MCF 10A (cell line): ENCODE measurements around the gene GLT1D1. TPM values are rescaled to one million over a fixed set of nuclear protein-coding genes. Genes with fewer than 3 reads are reported as not detected.

Source experiments
- BruUV-seq: library from RNA; stranded (reverse); fragments of 400-500 nt; replicated peaks from 2 replicates; lab custom pipeline; 2021; lab: Mats Ljungman, UMichigan
- CTCF ChIA-PET: fragments of 300-600 bp; sonication (Branson Sonifier 250); formaldehyde crosslinking; extraction: SDS; loops from one replicate; lab custom pipeline; 2021; ENCODE audit warnings: antibody characterized with exemption, inconsistent platforms; lab: Yijun Ruan, JAX
- POLR2A ChIA-PET: fragments of 300-600, 350-650 bp; sonication (Branson Sonifier 250); formaldehyde crosslinking; extraction: SDS; loops from one replicate; lab custom pipeline; 2020; ENCODE audit warnings: antibody characterized with exemption, inconsistent platforms; lab: Yijun Ruan, JAX
- DNase-seq: peaks from one replicate; pipeline ENCODE4 v3.0.0-alpha.2; 2018; ENCODE audit not compliant: unreplicated experiment
- H3K27ac Mint-ChIP-seq: one replicate; pipeline ENCODE4 v1.8.0; 2022; ENCODE audit warnings: mild to moderate bottlenecking, low read depth, mixed read lengths; ENCODE audit not compliant: unreplicated experiment
- H3K27me3 Mint-ChIP-seq: one replicate; pipeline ENCODE4 v1.8.0; 2022; ENCODE audit warnings: mixed read lengths; ENCODE audit not compliant: insufficient read depth, unreplicated experiment
- H3K36me3 Mint-ChIP-seq: one replicate; pipeline ENCODE4 v1.8.0; 2022; ENCODE audit warnings: mild to moderate bottlenecking, moderate library complexity, mixed read lengths; ENCODE audit not compliant: insufficient read depth, unreplicated experiment
- H3K4me1 Mint-ChIP-seq: one replicate; pipeline ENCODE4 v1.8.0; 2022; ENCODE audit warnings: mixed read lengths; ENCODE audit not compliant: insufficient read depth, unreplicated experiment
- H3K4me3 Mint-ChIP-seq: one replicate; pipeline ENCODE4 v1.8.0; 2022; ENCODE audit warnings: mild to moderate bottlenecking, moderate library complexity, mixed read lengths; ENCODE audit not compliant: unreplicated experiment
- H3K9me3 Mint-ChIP-seq: one replicate; pipeline ENCODE4 v1.8.0; 2022; ENCODE audit warnings: mixed read lengths; ENCODE audit not compliant: unreplicated experiment
- intact Hi-C: fragments of 100-400 bp; cut with micrococcal nuclease; formaldehyde crosslinking; loops from 2 replicates; pipeline ENCODE4 v1.14.1; 2022
- total RNA-seq: library from RNA; stranded (reverse); gene quantifications from 2 replicates; pipeline ENCODE4 v1.2.3, GENCODE V29; 2022
- TF ChIP-seq, protein P1 (sequence below): fragments of 200-600 bp; IDR thresholded peaks from one replicate; pipeline ENCODE4 v1.8.0; 2022; ENCODE audit warnings: antibody characterized with exemption, mild to moderate bottlenecking; ENCODE audit not compliant: unreplicated experiment

The GLT1D1 gene
- total RNA-seq, 1 experiment from 2014 or later: not detected

DNA sequence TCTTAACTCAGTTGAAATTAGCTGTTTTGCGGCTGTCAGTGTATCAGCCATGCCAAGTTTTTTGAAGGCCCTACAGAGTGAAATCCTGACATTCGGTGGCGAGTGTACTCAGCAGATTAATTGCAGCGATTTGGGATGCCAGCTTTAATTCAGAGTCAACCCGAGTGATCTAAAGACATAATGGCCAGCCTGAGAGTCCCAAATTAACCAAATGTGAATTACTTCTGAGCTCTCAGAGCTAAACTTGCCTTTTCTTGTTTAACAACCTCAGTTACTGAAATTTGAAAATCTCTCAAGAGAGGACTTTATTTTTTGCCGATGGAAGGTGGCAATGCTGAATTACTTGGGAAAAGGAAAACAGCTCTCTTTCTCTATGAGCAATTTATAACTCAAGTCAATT, 148.5 kb downstream of the GLT1D1 start:
- no peaks in the 10 kb centered on the region for H3K27me3 Mint-ChIP-seq
- H3K36me3 Mint-ChIP-seq: no peaks in the 10 kb centered on the region
- no TSS peak for BruUV-seq
- ChIA-PET POLR2A (no interaction called here), CTCF (interaction anchor here (0.6 to 1.3 kb wide), 3 partner anchors 13 to 185 kb away, joined by 3 to 4 read pairs (median 3); no protein-coding TSS in a partner anchor)
- H3K4me1 Mint-ChIP-seq: no peaks in the 10 kb centered on the region
- DNase-seq: no peak
- intact Hi-C loops: no loop called here
- H3K27ac Mint-ChIP-seq: no peak overlapping the region
- H3K9me3 Mint-ChIP-seq: peaks cover 12% of the 10 kb centered on the region
- TF ChIP-seq, protein P1, sequence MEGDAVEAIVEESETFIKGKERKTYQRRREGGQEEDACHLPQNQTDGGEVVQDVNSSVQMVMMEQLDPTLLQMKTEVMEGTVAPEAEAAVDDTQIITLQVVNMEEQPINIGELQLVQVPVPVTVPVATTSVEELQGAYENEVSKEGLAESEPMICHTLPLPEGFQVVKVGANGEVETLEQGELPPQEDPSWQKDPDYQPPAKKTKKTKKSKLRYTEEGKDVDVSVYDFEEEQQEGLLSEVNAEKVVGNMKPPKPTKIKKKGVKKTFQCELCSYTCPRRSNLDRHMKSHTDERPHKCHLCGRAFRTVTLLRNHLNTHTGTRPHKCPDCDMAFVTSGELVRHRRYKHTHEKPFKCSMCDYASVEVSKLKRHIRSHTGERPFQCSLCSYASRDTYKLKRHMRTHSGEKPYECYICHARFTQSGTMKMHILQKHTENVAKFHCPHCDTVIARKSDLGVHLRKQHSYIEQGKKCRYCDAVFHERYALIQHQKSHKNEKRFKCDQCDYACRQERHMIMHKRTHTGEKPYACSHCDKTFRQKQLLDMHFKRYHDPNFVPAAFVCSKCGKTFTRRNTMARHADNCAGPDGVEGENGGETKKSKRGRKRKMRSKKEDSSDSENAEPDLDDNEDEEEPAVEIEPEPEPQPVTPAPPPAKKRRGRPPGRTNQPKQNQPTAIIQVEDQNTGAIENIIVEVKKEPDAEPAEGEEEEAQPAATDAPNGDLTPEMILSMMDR: no peak
- no peak overlapping the region for H3K4me3 Mint-ChIP-seq

DNA sequence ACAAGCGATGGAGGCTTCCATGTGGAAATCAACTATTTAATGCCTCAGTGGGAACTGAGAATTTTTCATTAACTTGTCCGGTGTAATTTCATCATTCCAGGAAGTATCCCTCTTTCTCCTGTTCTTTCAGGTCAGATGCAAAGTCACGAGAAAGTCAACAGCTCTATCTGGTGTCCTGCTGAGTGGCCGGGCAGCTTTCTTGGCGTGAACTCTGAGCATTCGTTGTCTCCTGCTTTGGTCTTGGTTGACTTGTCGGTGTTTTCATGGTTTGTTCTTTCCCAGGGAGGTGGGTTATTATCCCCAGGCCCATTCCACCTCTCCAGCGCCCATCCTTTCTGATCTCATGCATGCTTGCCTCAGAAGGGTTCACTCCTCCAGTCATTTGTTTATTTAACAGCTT, 149.1 kb downstream of the GLT1D1 start:
- intact Hi-C loops: no loop called here
- Mint-ChIP-seq H3K9me3 (peaks cover 12% of the 10 kb centered on the region), H3K4me3 (no peak overlapping the region), H3K4me1 (no peaks in the 10 kb centered on the region), H3K36me3 (no peaks in the 10 kb centered on the region), H3K27me3 (no peaks in the 10 kb centered on the region), H3K27ac (no peak overlapping the region)
- BruUV-seq: no TSS peak
- DNase-seq: no peak
- TF ChIP-seq, protein P1: no peak
- POLR2A ChIA-PET: no interaction called here
- CTCF ChIA-PET: interaction anchor here (0.8 to 1.3 kb wide), 2 partner anchors 13 to 66 kb away, joined by 3 to 4 read pairs; no protein-coding TSS in a partner anchor

DNA sequence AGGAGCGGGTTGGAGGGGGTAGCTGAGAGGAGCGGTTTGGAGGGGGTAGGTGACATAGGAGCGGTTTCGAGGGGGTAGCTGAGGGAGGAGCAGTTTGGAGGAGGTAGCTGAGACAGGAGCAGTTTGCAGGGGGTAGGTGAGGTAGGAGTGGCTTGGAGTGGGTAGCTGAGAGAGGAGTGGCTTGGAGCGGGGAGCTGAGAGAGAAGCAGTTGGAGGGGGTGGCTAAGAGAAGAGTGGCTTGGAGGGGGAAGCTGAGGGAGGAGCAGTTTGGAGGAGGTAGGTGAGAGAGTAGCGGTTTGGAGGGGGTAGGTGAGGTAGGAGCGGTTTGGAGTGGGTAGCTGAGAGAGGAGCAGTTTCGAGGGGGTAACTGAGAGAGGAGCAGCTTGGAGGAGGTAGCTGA, 152.1 kb downstream of the GLT1D1 start:
- Mint-ChIP-seq H3K4me3 (no peak overlapping the region), H3K27me3 (no peaks in the 10 kb centered on the region), H3K9me3 (peaks cover 25% of the 10 kb centered on the region), H3K36me3 (no peaks in the 10 kb centered on the region), H3K4me1 (no peaks in the 10 kb centered on the region), H3K27ac (no peak overlapping the region)
- no peak for DNase-seq
- POLR2A ChIA-PET: no interaction called here
- BruUV-seq: no TSS peak
- intact Hi-C loops: no loop called here
- CTCF ChIA-PET: interaction anchor here (0.7 kb wide), 2 partner anchors 83 to 1328 kb away, joined by 4 to 8 read pairs; no protein-coding TSS in a partner anchor
- TF ChIP-seq, protein P1: no peak

DNA sequence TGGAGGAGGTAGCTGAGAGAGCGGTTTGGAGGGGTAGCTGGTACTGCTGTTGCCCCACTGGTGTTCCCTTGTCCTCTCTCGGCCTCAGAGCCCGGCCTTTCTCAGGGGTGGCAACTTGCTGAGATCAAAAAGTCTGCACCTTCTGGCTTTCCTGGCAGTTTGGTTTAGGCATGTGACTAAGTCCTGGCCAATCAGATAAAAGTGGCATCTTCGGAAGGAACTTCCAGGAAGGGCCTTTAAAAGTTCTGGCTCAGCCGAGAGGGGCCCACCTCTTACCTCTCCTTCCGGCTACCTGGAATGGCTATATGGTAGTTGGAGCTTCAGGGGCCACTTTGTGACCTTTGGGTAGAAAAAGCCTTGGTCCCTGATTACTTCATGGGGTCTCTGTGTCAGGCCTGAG, 152.6 kb downstream of the GLT1D1 start:
- H3K36me3 Mint-ChIP-seq: no peaks in the 10 kb centered on the region
- peaks cover 28% of the 10 kb centered on the region for H3K9me3 Mint-ChIP-seq
- no TSS peak for BruUV-seq

More for the DNA sequence above, 152.6 kb downstream of the GLT1D1 start:
- no peak for DNase-seq
- ChIA-PET POLR2A (no interaction called here), CTCF (interaction anchor here (0.7 kb wide), 1 partner anchor 1329 kb away, joined by 4 read pairs; no protein-coding TSS in a partner anchor)
- Mint-ChIP-seq H3K4me1 (no peaks in the 10 kb centered on the region), H3K27ac (no peak overlapping the region), H3K27me3 (no peaks in the 10 kb centered on the region), H3K4me3 (no peak overlapping the region)
- TF ChIP-seq, protein P1: no peak
- intact Hi-C loops: no loop called here
